ENCODE measurements around the gene TBC1D22A. TPM values are rescaled to one million over a fixed set of nuclear protein-coding genes. Genes with fewer than 3 reads are reported as not detected.

TBC1D22A gene
- total RNA-seq, 1 experiment from 2014 or later = 20.9 TPM

DNA sequence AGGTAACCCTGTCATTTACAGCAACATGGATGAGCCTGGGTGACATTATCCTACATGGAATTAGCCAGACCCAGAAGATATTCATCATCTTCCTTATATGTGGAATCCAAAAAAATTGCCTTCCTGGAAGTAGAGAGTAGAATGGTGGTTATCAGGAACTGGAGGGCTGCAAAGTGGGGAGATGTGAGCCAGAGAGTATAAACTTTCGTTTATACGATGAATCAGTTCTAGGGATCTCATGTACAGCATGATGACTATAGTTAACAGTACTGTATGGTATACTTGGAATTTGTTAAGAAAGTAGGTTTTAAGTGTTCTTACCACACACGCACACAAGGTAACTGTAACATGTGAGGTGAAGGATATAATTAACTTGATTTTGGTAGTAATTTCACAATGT is 79.1 kb downstream of the TBC1D22A start:
- no peak overlapping the region for H3K4me3 ChIP-seq (replicated peaks in 1 of 2; ENCODE audit: low read depth in 1 of 2, low read length in 2 of 2)
- H3K4me1 ChIP-seq (ENCODE audit: control insufficient read depth in 1 of 2, insufficient read depth in 2 of 2, low read length in 2 of 2) = peaks cover 4 to 10% of the 10 kb centered on the region in 2 experiments; a peak in 3 of 4 replicates
- no peaks in the 10 kb centered on the region; the same call in 1 of the 2 replicates for H3K9me2 ChIP-seq (ENCODE audit: insufficient read depth)
- H2AFZ ChIP-seq (ENCODE audit: low read depth, low read length, poor library complexity, severe bottlenecking) = no peak overlapping the region
- no peak overlapping the region for H3K9ac ChIP-seq (ENCODE audit: low read length)
- no peak overlapping the region for H3K27ac ChIP-seq (ENCODE audit: low read depth, low read length)
- H3K36me3 ChIP-seq (ENCODE audit: control insufficient read depth in 1 of 2, insufficient read depth in 2 of 2, low read length in 2 of 2) = no peaks in the 10 kb centered on the region
- no peaks in the 10 kb centered on the region for H3K79me2 ChIP-seq (ENCODE audit: insufficient read depth, low read length)
- intact Hi-C loops (cut with micrococcal nuclease) = no loop called here
- no peak for ATAC-seq
- H3K4me2 ChIP-seq (ENCODE audit: low read length) = no peak overlapping the region
- no TSS peak for BruUV-seq (replicated peaks)
- ChIA-PET POLR2A (no interaction called here), RAD21 (ENCODE audit: low non-redundant PET in 1 of 2, low total read pairs in 2 of 2, uncharacterized antibody in 2 of 2, unreplicated experiment in 2 of 2) (no interaction called here), CTCF (no interaction called here)
- no peak for DNase-seq (ENCODE audit: low read depth, low spot score)
- no peaks in the 10 kb centered on the region for H4K20me1 ChIP-seq (ENCODE audit: insufficient read depth)
- no peaks in the 10 kb centered on the region for H3K9me3 ChIP-seq (ENCODE audit: control insufficient read depth in 1 of 2, insufficient read depth in 1 of 2, low read depth in 1 of 2, low read length in 2 of 2)
- no peaks in the 10 kb centered on the region for H3K27me3 ChIP-seq (ENCODE audit: insufficient read depth, low read length)
- TF ChIP-seq POLR2AphosphoS5 (IDR thresholded peaks at IDR 0.05; ENCODE audit: low read depth, low read length) (no peak), EGR1 (IDR thresholded peaks at IDR 0.05; ENCODE audit: low read depth) (no peak), CEBPB (IDR thresholded peaks at IDR 0.05; ENCODE audit: low read depth) (no peak), SRF (IDR thresholded peaks at IDR 0.05; ENCODE audit: low read depth) (no peak), EZH2phosphoT487 (IDR thresholded peaks at IDR 0.05; ENCODE audit: borderline replicate concordance) (no peak), YY1 (IDR thresholded peaks at IDR 0.05; ENCODE audit: extremely low read depth, insufficient replicate concordance, low read depth, low read length) (no peak), CBX3 (IDR thresholded peaks at IDR 0.05; ENCODE audit: low read depth) (no peak), ZFX (IDR thresholded peaks at IDR 0.05) (no peak), EZH2 (IDR thresholded peaks at IDR 0.05) (no peak), FOSL1 (IDR thresholded peaks at IDR 0.05; ENCODE audit: low read depth) (no peak), JUND (IDR thresholded peaks at IDR 0.05) (no peak)
- TF ChIP-seq, protein P1, sequence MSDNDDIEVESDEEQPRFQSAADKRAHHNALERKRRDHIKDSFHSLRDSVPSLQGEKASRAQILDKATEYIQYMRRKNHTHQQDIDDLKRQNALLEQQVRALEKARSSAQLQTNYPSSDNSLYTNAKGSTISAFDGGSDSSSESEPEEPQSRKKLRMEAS (IDR thresholded peaks at IDR 0.05) = no peak
- TF ChIP-seq, protein P2, sequence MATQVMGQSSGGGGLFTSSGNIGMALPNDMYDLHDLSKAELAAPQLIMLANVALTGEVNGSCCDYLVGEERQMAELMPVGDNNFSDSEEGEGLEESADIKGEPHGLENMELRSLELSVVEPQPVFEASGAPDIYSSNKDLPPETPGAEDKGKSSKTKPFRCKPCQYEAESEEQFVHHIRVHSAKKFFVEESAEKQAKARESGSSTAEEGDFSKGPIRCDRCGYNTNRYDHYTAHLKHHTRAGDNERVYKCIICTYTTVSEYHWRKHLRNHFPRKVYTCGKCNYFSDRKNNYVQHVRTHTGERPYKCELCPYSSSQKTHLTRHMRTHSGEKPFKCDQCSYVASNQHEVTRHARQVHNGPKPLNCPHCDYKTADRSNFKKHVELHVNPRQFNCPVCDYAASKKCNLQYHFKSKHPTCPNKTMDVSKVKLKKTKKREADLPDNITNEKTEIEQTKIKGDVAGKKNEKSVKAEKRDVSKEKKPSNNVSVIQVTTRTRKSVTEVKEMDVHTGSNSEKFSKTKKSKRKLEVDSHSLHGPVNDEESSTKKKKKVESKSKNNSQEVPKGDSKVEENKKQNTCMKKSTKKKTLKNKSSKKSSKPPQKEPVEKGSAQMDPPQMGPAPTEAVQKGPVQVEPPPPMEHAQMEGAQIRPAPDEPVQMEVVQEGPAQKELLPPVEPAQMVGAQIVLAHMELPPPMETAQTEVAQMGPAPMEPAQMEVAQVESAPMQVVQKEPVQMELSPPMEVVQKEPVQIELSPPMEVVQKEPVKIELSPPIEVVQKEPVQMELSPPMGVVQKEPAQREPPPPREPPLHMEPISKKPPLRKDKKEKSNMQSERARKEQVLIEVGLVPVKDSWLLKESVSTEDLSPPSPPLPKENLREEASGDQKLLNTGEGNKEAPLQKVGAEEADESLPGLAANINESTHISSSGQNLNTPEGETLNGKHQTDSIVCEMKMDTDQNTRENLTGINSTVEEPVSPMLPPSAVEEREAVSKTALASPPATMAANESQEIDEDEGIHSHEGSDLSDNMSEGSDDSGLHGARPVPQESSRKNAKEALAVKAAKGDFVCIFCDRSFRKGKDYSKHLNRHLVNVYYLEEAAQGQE (IDR thresholded peaks at IDR 0.05; ENCODE audit: low read depth) = no peak
- TF ChIP-seq, protein P3, sequence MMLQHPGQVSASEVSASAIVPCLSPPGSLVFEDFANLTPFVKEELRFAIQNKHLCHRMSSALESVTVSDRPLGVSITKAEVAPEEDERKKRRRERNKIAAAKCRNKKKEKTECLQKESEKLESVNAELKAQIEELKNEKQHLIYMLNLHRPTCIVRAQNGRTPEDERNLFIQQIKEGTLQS (IDR thresholded peaks at IDR 0.05) = no peak
